ENCODE measurements around the gene REXO4. TPM values are rescaled to one million over a fixed set of nuclear protein-coding genes. Genes with fewer than 3 reads are reported as not detected.

REXO4 gene
- total and polyA plus RNA-seq, 4 donors, result 7.4 to 12.1 (median 9.1) TPM

- TF ChIP-seq EGR1 (IDR thresholded peaks at IDR 0.05; ENCODE audit: low read depth in 2 of 2), result no peak
- no peak for TF ChIP-seq GABPA (IDR thresholded peaks at IDR 0.05 in 1 of 2, conservative IDR thresholded peaks at IDR 0.05 in 1 of 2)
- TF ChIP-seq SP1 (IDR thresholded peaks at IDR 0.05), result no peak
- no peak for TF ChIP-seq ZBTB33 (IDR thresholded peaks at IDR 0.05)
- no peak for TF ChIP-seq YY1 (IDR thresholded peaks at IDR 0.05)
- TF ChIP-seq CTCF (IDR thresholded peaks at IDR 0.05; ENCODE audit: low read depth, low read length, missing input control), result no peak
- no peak for TF ChIP-seq HNF4G (IDR thresholded peaks at IDR 0.05)
- no peak for TF ChIP-seq RAD21 (IDR thresholded peaks at IDR 0.05)
- no peak for TF ChIP-seq FOXA2 (IDR thresholded peaks at IDR 0.05)
- no peak for TF ChIP-seq NR2F2 (IDR thresholded peaks at IDR 0.05)
- no peak for TF ChIP-seq MAX (IDR thresholded peaks at IDR 0.05)
- no peak for TF ChIP-seq JUND (IDR thresholded peaks at IDR 0.05)
- DNase-seq (ENCODE audit: low spot score), result no peak
- Histone ChIP-seq H3K9ac (ENCODE audit: low read depth in 1 of 2, low read length in 2 of 2) (no peak overlapping the region), H3K36me3 (ENCODE audit: control insufficient read depth in 4 of 4, insufficient read depth in 3 of 4, low read depth in 1 of 4, low read length in 3 of 4) (peaks cover 0 to 2% (median 0%) of the 10 kb centered on the region in 4 donors), H3K4me3 (ENCODE audit: low read depth in 1 of 3, low read length in 3 of 3) (no peak overlapping the region), H3K27ac (ENCODE audit: low read depth in 1 of 2, low read length in 2 of 2) (no peak overlapping the region), H3K27me3 (ENCODE audit: control insufficient read depth in 4 of 4, insufficient read depth in 4 of 4, low read length in 3 of 4) (no peaks in the 10 kb centered on the region), H3K4me1 (ENCODE audit: control insufficient read depth in 4 of 4, insufficient read depth in 4 of 4, low read length in 3 of 4) (peaks cover 7 to 24% (median 18%) of the 10 kb centered on the region in 4 donors), H3K9me3 (ENCODE audit: control insufficient read depth in 4 of 4, low read length in 3 of 4) (no peaks in the 10 kb centered on the region)
- WGBS, result 90% methylated on average over 13 of the region's 13 CpGs
Observed at GRCh38 chr9:133457233-133457632, 39.4 kb upstream of the REXO4 start.

- H3K27ac ChIP-seq (ENCODE audit: low read depth in 1 of 2, low read length in 2 of 2), result no peak overlapping the region
- H3K9me3 ChIP-seq (ENCODE audit: control insufficient read depth in 4 of 4, low read length in 3 of 4), result no peaks in the 10 kb centered on the region
- no peak for DNase-seq (ENCODE audit: low spot score)
- H3K27me3 ChIP-seq (ENCODE audit: control insufficient read depth in 4 of 4, insufficient read depth in 4 of 4, low read length in 3 of 4), result no peaks in the 10 kb centered on the region
- 96% methylated on average over 9 of the region's 9 CpGs for WGBS
- H3K9ac ChIP-seq (ENCODE audit: low read depth in 1 of 2, low read length in 2 of 2), result no peak overlapping the region
- no peak overlapping the region for H3K4me3 ChIP-seq (ENCODE audit: low read depth in 1 of 3, low read length in 3 of 3)
- peaks cover 6 to 16% (median 11%) of the 10 kb centered on the region in 4 donors for H3K4me1 ChIP-seq (ENCODE audit: control insufficient read depth in 4 of 4, insufficient read depth in 4 of 4, low read length in 3 of 4)
- TF ChIP-seq RXRA (IDR thresholded peaks at IDR 0.05) (no peak), CTCF (IDR thresholded peaks at IDR 0.05; ENCODE audit: low read depth, low read length, missing input control) (no peak), SP1 (IDR thresholded peaks at IDR 0.05) (no peak), FOXA1 (IDR thresholded peaks at IDR 0.05) (no peak), MAX (IDR thresholded peaks at IDR 0.05) (no peak), NR2F2 (IDR thresholded peaks at IDR 0.05) (no peak), HNF4G (IDR thresholded peaks at IDR 0.05) (no peak), GABPA (IDR thresholded peaks at IDR 0.05 in 1 of 2, conservative IDR thresholded peaks at IDR 0.05 in 1 of 2) (no peak), REST (IDR thresholded peaks at IDR 0.05) (no peak), JUND (IDR thresholded peaks at IDR 0.05) (no peak), FOXA2 (IDR thresholded peaks at IDR 0.05) (no peak), ATF3 (IDR thresholded peaks at IDR 0.05) (no peak), TAF1 (conservative IDR thresholded peaks at IDR 0.05) (no peak), EGR1 (IDR thresholded peaks at IDR 0.05; ENCODE audit: low read depth in 2 of 2) (no peak), HNF4A (conservative IDR thresholded peaks at IDR 0.05) (no peak), ZBTB33 (IDR thresholded peaks at IDR 0.05) (no peak), YY1 (IDR thresholded peaks at IDR 0.05) (no peak)
- H3K36me3 ChIP-seq (ENCODE audit: control insufficient read depth in 4 of 4, insufficient read depth in 3 of 4, low read depth in 1 of 4, low read length in 3 of 4), result no peaks in the 10 kb centered on the region
Observed at GRCh38 chr9:133456409-133456808, 38.6 kb upstream of the REXO4 start.
